ENCODE data around the gene WWOX. TPM values are rescaled to one million over a fixed set of nuclear protein-coding genes. Genes with fewer than 3 reads are reported as not detected.

The WWOX gene
- total RNA-seq, 2 donors from 2014 or later, result 33.8 to 82.5 TPM

- no peak for DNase-seq (ENCODE audit: low spot score)
- TF ChIP-seq CTCF (IDR thresholded peaks at IDR 0.05), result no peak
- no peak for ATAC-seq (ENCODE audit: insufficient number of reproducible peaks, low FRiP score, low read depth)
- H3K27me3 ChIP-seq (replicated peaks; ENCODE audit: insufficient read depth), result no peaks in the 10 kb centered on the region
- no peak overlapping the region for H3K27ac ChIP-seq
- H3K9me3 ChIP-seq, result no peaks in the 10 kb centered on the region
- H3K4me1 ChIP-seq (ENCODE audit: control insufficient read depth in 1 of 2, low read depth in 2 of 2), result no peaks in the 10 kb centered on the region
- no peak overlapping the region for H3K4me3 ChIP-seq
- no peaks in the 10 kb centered on the region for H3K36me3 ChIP-seq
These were observed 149.6 kb downstream of the WWOX start for GRCh38 chr16:78249056-78249455.

- no peaks in the 10 kb centered on the region for H3K36me3 ChIP-seq
- H3K9me3 ChIP-seq, result no peaks in the 10 kb centered on the region
- no peaks in the 10 kb centered on the region for H3K4me1 ChIP-seq (ENCODE audit: control insufficient read depth in 1 of 2, low read depth in 2 of 2)
- ATAC-seq (ENCODE audit: insufficient number of reproducible peaks, low FRiP score, low read depth), result no peak
- H3K4me3 ChIP-seq, result no peak overlapping the region
- DNase-seq (ENCODE audit: low spot score), result no peak
- no peak overlapping the region for H3K27ac ChIP-seq
- no peak for TF ChIP-seq CTCF (IDR thresholded peaks at IDR 0.05)
- H3K27me3 ChIP-seq (replicated peaks; ENCODE audit: insufficient read depth), result no peaks in the 10 kb centered on the region
These were observed 150.4 kb downstream of the WWOX start for GRCh38 chr16:78249832-78250231.

- H3K4me1 ChIP-seq (ENCODE audit: control insufficient read depth in 1 of 2, low read depth in 2 of 2), result no peaks in the 10 kb centered on the region
- DNase-seq (ENCODE audit: low spot score), result no peak
- no peak for ATAC-seq (ENCODE audit: insufficient number of reproducible peaks, low FRiP score, low read depth)
- no peak overlapping the region for H3K27ac ChIP-seq
- no peak overlapping the region for H3K4me3 ChIP-seq
- no peaks in the 10 kb centered on the region for H3K36me3 ChIP-seq
- no peaks in the 10 kb centered on the region for H3K9me3 ChIP-seq
- TF ChIP-seq CTCF (IDR thresholded peaks at IDR 0.05), result no peak
- no peaks in the 10 kb centered on the region for H3K27me3 ChIP-seq (replicated peaks; ENCODE audit: insufficient read depth)
These were observed 151.7 kb downstream of the WWOX start for GRCh38 chr16:78251115-78251514.

GRCh38 chr16:78252757-78253156 is 153.3 kb downstream of the WWOX start:
- Histone ChIP-seq H3K4me1 (ENCODE audit: control insufficient read depth in 1 of 2, low read depth in 2 of 2) (no peaks in the 10 kb centered on the region), H3K36me3 (no peaks in the 10 kb centered on the region), H3K9me3 (no peaks in the 10 kb centered on the region), H3K27ac (no peak overlapping the region), H3K27me3 (replicated peaks; ENCODE audit: insufficient read depth) (no peaks in the 10 kb centered on the region), H3K4me3 (no peak overlapping the region)
- DNase-seq (ENCODE audit: low spot score), result no peak
- ATAC-seq (ENCODE audit: insufficient number of reproducible peaks, low FRiP score, low read depth), result no peak
- no peak for TF ChIP-seq CTCF (IDR thresholded peaks at IDR 0.05)

DNA sequence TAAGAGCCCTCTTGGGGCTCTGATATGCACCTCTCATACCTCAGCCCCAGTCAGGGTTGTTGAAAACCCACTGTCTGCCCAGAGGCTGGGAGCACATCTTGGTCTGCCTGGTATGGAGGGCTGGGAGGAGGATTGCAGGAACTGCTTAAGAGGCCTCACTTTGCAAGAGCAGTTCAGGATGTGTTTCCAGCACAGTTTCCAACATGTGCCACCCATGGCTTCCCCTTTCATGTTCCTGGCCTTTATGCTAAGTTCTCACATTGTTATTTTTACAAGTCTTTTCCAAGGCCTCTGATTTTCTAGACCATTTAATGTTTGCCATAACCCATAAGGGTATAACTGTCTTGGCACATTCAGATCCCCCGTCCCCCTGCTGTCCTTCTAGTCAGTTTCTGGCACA is 155.4 kb downstream of the WWOX start:
- H3K4me3 ChIP-seq, result no peak overlapping the region
- H3K9me3 ChIP-seq, result no peaks in the 10 kb centered on the region
- TF ChIP-seq CTCF (IDR thresholded peaks at IDR 0.05), result no peak
- H3K27me3 ChIP-seq (replicated peaks; ENCODE audit: insufficient read depth), result no peaks in the 10 kb centered on the region
- DNase-seq (ENCODE audit: low spot score) (no peak), ATAC-seq (ENCODE audit: insufficient number of reproducible peaks, low FRiP score, low read depth) (no peak)
- no peak overlapping the region for H3K27ac ChIP-seq
- H3K36me3 ChIP-seq, result no peaks in the 10 kb centered on the region
- H3K4me1 ChIP-seq (ENCODE audit: control insufficient read depth in 1 of 2, low read depth in 2 of 2), result peaks cover 0 to 3% of the 10 kb centered on the region in 2 donors
